HG02884 (cell line): ENCODE data around the gene SCAF8.
A peak's percentile ranks its signal among the peaks of the same experiment; 100 is the strongest.
"Not testable (repeated sequence)": the region's sequence is repeated elsewhere in the genome, so short reads cannot be mapped to it uniquely, and the experiment has no call there.

ENCODE experiments used
- ATAC-seq: cut with Tn5 transposase; IDR thresholded peaks from one replicate; pipeline ENCODE4 v1.9.1; 2021; ENCODE audit warnings: mild to moderate bottlenecking, moderate library complexity; ENCODE audit not compliant: unreplicated experiment

Gene SCAF8, protein sequence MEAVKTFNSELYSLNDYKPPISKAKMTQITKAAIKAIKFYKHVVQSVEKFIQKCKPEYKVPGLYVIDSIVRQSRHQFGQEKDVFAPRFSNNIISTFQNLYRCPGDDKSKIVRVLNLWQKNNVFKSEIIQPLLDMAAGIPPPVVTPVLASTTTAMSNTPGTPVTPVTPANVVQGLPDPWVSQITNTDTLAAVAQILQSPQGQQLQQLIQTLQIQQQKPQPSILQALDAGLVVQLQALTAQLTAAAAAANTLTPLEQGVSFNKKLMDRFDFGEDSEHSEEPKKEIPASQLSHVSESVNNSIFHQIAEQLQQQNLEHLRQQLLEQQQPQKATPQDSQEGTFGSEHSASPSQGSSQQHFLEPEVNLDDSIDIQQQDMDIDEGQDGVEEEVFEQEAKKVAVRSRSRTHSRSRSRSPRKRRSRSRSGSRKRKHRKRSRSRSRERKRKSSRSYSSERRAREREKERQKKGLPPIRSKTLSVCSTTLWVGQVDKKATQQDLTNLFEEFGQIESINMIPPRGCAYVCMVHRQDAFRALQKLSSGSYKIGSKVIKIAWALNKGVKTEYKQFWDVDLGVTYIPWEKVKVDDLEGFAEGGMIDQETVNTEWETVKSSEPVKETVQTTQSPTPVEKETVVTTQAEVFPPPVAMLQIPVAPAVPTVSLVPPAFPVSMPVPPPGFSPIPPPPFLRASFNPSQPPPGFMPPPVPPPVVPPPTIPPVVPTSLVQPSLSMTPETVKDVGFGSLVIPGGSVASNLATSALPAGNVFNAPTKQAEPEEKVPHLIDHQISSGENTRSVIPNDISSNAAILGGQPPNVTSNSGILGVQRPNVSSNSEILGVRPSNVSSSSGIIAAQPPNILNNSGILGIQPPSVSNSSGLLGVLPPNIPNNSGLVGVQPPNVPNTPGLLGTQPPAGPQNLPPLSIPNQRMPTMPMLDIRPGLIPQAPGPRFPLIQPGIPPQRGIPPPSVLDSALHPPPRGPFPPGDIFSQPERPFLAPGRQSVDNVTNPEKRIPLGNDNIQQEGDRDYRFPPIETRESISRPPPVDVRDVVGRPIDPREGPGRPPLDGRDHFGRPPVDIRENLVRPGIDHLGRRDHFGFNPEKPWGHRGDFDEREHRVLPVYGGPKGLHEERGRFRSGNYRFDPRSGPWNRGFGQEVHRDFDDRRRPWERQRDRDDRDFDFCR (N-terminal part only)

DNA sequence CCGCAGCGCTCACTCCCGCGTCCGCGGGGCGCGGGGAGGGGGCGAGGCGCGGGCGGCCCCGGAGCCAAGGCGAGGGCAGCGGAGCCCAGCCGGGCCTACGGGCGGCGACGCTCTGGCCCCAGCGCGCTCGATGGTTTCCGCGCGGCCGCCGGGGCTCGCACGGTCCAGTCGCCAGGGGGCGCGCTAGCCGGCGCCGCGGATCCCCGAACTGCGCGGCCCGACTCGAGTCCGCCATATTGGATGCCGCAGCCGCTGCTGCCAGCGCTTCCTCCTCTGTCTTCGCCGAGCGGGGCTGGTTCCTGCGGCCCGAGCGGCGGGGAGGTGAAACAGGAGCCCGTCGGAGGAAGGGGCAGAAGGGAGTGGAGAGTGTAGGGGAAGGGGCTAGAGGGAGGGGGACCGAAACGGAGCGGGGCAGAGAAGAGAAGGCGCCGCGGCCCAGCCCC, at the start of gene SCAF8:
SCAF8 (plus strand) TSS at position 234 of the 443 bp plus-strand sequence. CDS start 485 bp downstream, outside the sequence.
- ATAC-seq: peak; percentile 76

DNA sequence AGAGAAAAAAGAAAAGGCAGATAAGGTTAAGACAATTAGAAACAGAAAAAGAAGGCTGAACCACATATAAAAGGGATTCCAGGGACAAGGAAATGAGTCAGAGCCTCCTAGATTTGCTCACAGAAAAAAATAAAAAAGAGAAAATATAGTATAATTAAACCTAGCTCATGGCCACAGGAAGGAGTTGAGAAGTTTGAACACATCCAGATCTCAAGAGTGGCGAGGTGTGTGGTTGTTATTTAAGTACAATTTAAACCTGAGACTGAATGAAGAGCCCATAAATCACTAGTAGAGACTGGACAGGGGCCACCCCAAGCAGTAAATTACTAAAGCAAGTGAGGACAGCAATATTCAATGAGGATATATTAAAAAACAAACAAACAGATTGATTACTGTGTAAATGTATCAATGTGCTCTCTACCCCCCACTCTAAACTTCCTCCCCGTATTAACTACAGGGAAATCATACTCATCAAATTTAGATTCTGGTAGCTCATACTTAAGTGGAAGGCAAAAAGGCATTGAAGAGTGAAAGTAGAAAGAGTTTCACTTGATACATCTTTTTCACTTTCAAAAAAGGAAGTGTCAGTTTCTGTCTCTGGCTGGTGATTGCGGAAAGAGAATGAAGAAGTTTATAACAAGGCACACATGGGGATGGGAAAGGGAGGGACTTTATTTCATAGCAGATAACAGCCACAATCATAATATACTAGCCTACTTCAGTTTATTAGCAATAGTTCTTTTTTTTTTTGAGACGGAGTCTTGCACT, 49.3 kb upstream of the SCAF8 start:
- ATAC-seq: peak; percentile 92

DNA sequence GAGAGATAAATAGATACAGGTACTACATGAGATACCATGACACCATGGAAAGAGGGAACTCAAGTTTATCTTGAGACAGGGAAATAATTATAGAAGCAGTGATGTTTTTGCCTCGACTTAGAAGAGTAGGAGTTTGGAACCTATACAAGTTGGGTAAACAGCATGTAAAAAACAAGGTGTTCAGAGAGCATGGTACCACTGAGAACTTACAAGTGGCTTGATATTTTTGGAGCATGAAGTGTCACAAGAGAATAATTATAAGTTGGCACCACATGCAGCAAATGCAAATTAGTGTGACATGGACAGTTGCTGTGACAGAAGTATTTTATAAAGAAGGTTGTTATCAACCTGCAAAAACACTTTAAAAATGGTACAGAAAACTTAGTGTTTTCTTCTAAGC, 47.1 kb upstream of the SCAF8 start:
- no peak for ATAC-seq

- no peak for ATAC-seq
Measured at GRCh38 chr6:154689493-154690255, 43.5 kb upstream of the SCAF8 start.

DNA sequence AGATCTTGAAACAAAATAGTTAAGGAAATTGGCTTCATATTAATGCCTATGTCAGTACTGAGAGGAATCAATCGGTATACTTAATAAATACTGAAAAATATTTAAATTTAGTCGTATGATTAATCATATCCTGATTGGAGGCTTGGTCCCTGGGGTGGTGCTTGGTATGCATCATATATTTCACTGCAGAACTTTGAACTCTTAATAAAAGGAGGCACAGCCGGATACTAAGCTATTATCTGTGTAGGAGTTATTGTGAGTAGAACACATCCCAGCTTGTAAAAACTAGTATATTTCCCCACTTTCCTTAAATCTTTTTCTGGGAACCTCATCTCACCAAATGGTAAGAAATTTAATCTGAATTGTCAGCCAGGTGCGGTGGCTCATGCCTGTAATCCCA, 42.4 kb upstream of the SCAF8 start:
- no peak for ATAC-seq

- ATAC-seq: no peak
Measured at GRCh38 chr6:154696661-154697060, 36.6 kb upstream of the SCAF8 start.

- ATAC-seq: no peak
Measured at GRCh38 chr6:154703124-154703523, 30.1 kb upstream of the SCAF8 start.

- no peak for ATAC-seq
Measured at GRCh38 chr6:154705471-154706113, 27.6 kb upstream of the SCAF8 start.

GRCh38 chr6:154706389-154706788, 26.8 kb upstream of the SCAF8 start:
- no peak for ATAC-seq

- ATAC-seq: no peak
Measured at GRCh38 chr6:154709621-154710020, 23.6 kb upstream of the SCAF8 start.

DNA sequence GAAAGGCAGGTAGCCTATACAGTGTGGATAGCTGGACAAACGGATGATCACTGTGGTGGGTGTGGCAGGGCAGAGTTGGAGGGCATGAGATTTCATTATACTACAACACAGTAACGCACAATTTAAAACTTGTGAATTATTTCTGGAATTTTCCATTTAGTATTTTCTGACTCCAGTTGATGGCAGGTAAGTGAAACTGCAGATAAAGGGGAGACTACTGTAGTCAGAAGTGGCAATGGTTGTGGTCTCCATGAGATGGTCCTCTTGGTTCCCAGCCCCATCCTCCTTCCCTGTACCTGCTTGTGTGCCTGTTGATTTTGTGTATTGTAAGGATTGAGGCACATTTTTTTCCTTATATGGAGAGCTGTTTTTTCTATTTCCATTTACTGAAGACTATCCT, 22.5 kb upstream of the SCAF8 start:
- no peak for ATAC-seq

- ATAC-seq: no peak
Measured at GRCh38 chr6:154715446-154715845, 17.8 kb upstream of the SCAF8 start.

DNA sequence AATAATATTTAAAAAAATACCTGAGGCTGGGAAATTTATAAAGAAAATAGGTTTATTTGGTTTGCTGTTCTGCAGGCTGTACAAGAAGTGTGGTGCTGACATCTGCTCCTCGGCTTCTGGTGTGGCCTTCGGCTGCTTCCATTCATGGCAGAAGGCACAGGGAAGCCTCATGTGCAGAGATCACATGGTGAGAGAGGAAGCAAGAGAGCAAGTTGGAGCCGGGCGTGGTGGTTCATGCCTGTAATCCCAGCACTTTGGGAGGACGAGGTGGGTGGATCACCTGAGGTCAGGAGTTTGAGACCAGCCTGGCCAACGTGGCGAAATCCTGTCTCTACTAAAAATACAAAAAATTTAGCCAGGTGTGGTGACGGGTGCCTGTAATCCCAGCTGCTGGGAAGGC, 16.9 kb upstream of the SCAF8 start:
- not testable (repeated sequence) for ATAC-seq

DNA sequence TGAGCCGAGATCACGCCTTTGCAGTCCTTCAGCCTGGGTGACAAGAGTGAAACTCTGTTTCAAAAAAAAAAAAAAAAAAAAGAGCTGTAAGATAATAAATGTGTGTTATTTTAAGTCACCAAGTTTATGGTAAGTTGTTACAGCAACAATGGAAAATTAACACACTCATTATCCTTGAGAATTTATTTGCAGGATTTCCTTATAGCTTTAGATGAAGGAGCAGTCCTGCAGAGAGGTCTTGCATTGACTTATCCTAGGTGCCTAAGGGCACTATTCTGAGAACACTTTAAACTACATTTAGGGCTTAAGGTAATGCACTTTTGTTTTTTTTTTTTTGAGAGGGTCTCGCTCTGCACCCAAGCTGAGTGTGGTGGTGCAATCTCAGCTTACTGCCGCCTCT, 13.8 kb upstream of the SCAF8 start:
- ATAC-seq: no peak

- no peak for ATAC-seq
Measured at GRCh38 chr6:154719854-154720253, 13.4 kb upstream of the SCAF8 start.

GRCh38 chr6:154721460-154721859, 11.8 kb upstream of the SCAF8 start:
- no peak for ATAC-seq

- no peak for ATAC-seq
Measured at GRCh38 chr6:154726887-154727286, 6.3 kb upstream of the SCAF8 start.

- ATAC-seq: no peak
Measured at GRCh38 chr6:154731296-154732218, 1.7 kb upstream of the SCAF8 start.
